ENCODE results near the gene XYLT1.

GRCh38 chr16:17126156-17126555 is 344.6 kb downstream of the XYLT1 start:
- TF ChIP-seq JUND (IDR thresholded peaks at IDR 0.05; ENCODE audit: low read depth, low read length), result no peak
- no peak for TF ChIP-seq TAF1 (IDR thresholded peaks at IDR 0.05; ENCODE audit: borderline replicate concordance, low read depth, low read length)
- TF ChIP-seq, protein P1, sequence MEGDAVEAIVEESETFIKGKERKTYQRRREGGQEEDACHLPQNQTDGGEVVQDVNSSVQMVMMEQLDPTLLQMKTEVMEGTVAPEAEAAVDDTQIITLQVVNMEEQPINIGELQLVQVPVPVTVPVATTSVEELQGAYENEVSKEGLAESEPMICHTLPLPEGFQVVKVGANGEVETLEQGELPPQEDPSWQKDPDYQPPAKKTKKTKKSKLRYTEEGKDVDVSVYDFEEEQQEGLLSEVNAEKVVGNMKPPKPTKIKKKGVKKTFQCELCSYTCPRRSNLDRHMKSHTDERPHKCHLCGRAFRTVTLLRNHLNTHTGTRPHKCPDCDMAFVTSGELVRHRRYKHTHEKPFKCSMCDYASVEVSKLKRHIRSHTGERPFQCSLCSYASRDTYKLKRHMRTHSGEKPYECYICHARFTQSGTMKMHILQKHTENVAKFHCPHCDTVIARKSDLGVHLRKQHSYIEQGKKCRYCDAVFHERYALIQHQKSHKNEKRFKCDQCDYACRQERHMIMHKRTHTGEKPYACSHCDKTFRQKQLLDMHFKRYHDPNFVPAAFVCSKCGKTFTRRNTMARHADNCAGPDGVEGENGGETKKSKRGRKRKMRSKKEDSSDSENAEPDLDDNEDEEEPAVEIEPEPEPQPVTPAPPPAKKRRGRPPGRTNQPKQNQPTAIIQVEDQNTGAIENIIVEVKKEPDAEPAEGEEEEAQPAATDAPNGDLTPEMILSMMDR (IDR thresholded peaks at IDR 0.05 in 2 of 3, conservative IDR thresholded peaks at IDR 0.05 in 1 of 3; ENCODE audit: control insufficient read depth in 2 of 3, extremely low read depth in 1 of 3, insufficient read depth in 1 of 3, low read depth in 3 of 3, low read length in 3 of 3), result no peak
- no peak for TF ChIP-seq POLR2A (IDR thresholded peaks at IDR 0.05; ENCODE audit: low read depth, low read length)
- TF ChIP-seq, protein P2, sequence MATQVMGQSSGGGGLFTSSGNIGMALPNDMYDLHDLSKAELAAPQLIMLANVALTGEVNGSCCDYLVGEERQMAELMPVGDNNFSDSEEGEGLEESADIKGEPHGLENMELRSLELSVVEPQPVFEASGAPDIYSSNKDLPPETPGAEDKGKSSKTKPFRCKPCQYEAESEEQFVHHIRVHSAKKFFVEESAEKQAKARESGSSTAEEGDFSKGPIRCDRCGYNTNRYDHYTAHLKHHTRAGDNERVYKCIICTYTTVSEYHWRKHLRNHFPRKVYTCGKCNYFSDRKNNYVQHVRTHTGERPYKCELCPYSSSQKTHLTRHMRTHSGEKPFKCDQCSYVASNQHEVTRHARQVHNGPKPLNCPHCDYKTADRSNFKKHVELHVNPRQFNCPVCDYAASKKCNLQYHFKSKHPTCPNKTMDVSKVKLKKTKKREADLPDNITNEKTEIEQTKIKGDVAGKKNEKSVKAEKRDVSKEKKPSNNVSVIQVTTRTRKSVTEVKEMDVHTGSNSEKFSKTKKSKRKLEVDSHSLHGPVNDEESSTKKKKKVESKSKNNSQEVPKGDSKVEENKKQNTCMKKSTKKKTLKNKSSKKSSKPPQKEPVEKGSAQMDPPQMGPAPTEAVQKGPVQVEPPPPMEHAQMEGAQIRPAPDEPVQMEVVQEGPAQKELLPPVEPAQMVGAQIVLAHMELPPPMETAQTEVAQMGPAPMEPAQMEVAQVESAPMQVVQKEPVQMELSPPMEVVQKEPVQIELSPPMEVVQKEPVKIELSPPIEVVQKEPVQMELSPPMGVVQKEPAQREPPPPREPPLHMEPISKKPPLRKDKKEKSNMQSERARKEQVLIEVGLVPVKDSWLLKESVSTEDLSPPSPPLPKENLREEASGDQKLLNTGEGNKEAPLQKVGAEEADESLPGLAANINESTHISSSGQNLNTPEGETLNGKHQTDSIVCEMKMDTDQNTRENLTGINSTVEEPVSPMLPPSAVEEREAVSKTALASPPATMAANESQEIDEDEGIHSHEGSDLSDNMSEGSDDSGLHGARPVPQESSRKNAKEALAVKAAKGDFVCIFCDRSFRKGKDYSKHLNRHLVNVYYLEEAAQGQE (IDR thresholded peaks at IDR 0.05; ENCODE audit: low read depth, low read length), result no peak
- no peak for TF ChIP-seq RAD21 (IDR thresholded peaks at IDR 0.05; ENCODE audit: insufficient read depth, low read depth, low read length)
- no peak for TF ChIP-seq CHD2 (IDR thresholded peaks at IDR 0.05; ENCODE audit: borderline replicate concordance, low read depth, low read length)

Data from GM12878 (cell line).